Astrocyte of the spinal cord (primary cell): ENCODE data around the gene DNAJA3.

Experiments
- DNase-seq: peaks from one replicate; pipeline ENCODE4 v3.0.0; 2011; ENCODE audit warnings: low read depth, low spot score
- H3K4me3 ChIP-seq: 2 replicates; pipeline ENCODE4 v1.5.1; 2011; ENCODE audit warnings: low read depth, mild to moderate bottlenecking, low read length, moderate library complexity
- CTCF ChIP-seq: IDR thresholded peaks from 2 replicates; pipeline ENCODE4 v1.5.1; 2012; ENCODE audit warnings: low read depth, mild to moderate bottlenecking, low read length, inconsistent platforms
- in situ Hi-C: cut with HindIII; loops from 2 replicates; pipeline ENCODE4 v1.10.0; 2017; ENCODE audit warnings: low sequenced_read_pairs

DNAJA3 gene

GRCh38 chr16:4465977-4466779, 40.5 kb downstream of the DNAJA3 start:
- no peak overlapping the region for H3K4me3 ChIP-seq
- no peak for TF ChIP-seq CTCF
- DNase-seq: no peak
- in situ Hi-C loops: no loop called here

- TF ChIP-seq CTCF: no peak
- in situ Hi-C loops: no loop called here
- DNase-seq: no peak
- H3K4me3 ChIP-seq: no peak overlapping the region
These were observed 42.2 kb downstream of the DNAJA3 start for GRCh38 chr16:4467916-4468315.

GRCh38 chr16:4468972-4469371, 43.3 kb downstream of the DNAJA3 start:
- in situ Hi-C loops: no loop called here
- DNase-seq: no peak
- no peak for TF ChIP-seq CTCF
- H3K4me3 ChIP-seq: no peak overlapping the region

- in situ Hi-C loops: no loop called here
These were observed 46.2 kb downstream of the DNAJA3 start for GRCh38 chr16:4471869-4472268.

GRCh38 chr16:4472880-4473279, 47.2 kb downstream of the DNAJA3 start:
- no peak for DNase-seq
- no peak for TF ChIP-seq CTCF
- no peak overlapping the region for H3K4me3 ChIP-seq
- in situ Hi-C loops: no loop called here

More at GRCh38 chr16:4471869-4472268, 46.2 kb downstream of the DNAJA3 start:
- DNase-seq: no peak
- H3K4me3 ChIP-seq: no peak overlapping the region
- TF ChIP-seq CTCF: no peak

- no peak for TF ChIP-seq CTCF
- H3K4me3 ChIP-seq: peak within 1 kb of the TSS; percentile 67
- peak; percentile 91 for DNase-seq
- in situ Hi-C loops: no loop called here
These were observed 48.7 kb downstream of the DNAJA3 start, which contains the start of gene NMRAL1 for GRCh38 chr16:4474192-4474961. NMRAL1 (minus strand) TSS chr16:4474625; CDS start chr16:4474132, 493 bp downstream.
